Embryonic facial prominence (tissue), 1 donor: ENCODE measurements around the gene CFAP53.

Source experiments
- DNase-seq: peaks from one replicate; pipeline ENCODE4 v3.0.0-alpha.2; 2016; ENCODE audit errors: extremely low spot score

CFAP53 gene

GRCh38 chr18:50193796-50194630 is 72.3 kb downstream of the CFAP53 start:
- no peak for DNase-seq

- DNase-seq, result no peak
These were observed 73.1 kb downstream of the CFAP53 start for GRCh38 chr18:50192995-50193795.

- DNase-seq, result no peak
These were observed 75.4 kb downstream of the CFAP53 start for GRCh38 chr18:50190926-50191325.

- DNase-seq, result no peak
These were observed 76.1 kb downstream of the CFAP53 start for GRCh38 chr18:50190236-50190635.

GRCh38 chr18:50189160-50189559 is 77.1 kb downstream of the CFAP53 start:
- DNase-seq, result no peak

GRCh38 chr18:50188652-50189051 is 77.6 kb downstream of the CFAP53 start:
- no peak for DNase-seq

GRCh38 chr18:50187659-50188058 is 78.6 kb downstream of the CFAP53 start:
- no peak for DNase-seq

- no peak for DNase-seq
These were observed 79.9 kb downstream of the CFAP53 start for GRCh38 chr18:50186385-50186784.

GRCh38 chr18:50183556-50183955 is 82.7 kb downstream of the CFAP53 start:
- no peak for DNase-seq

GRCh38 chr18:50182511-50182910 is 83.8 kb downstream of the CFAP53 start:
- DNase-seq, result no peak

GRCh38 chr18:50181590-50181989 is 84.7 kb downstream of the CFAP53 start:
- no peak for DNase-seq

- DNase-seq, result no peak
These were observed 86.8 kb downstream of the CFAP53 start for GRCh38 chr18:50179465-50179864.

- DNase-seq, result no peak
These were observed 88.9 kb downstream of the CFAP53 start for GRCh38 chr18:50177294-50177992.
